B cell (primary cell): Measurements from ENCODE around the gene C15orf62. TPM values are rescaled to one million over a fixed set of nuclear protein-coding genes. Genes with fewer than 3 reads are reported as not detected.

Source experiments
- ATAC-seq: fragments of 200-7000 bp; cut with Tn5 transposase; one replicate; pipeline ENCODE4 v1.10.0; 2021; ENCODE audit warnings: low read depth, mild to moderate bottlenecking, moderate number of reproducible peaks, moderate library complexity
- CTCF ChIA-PET: fragments of 350-600 bp; sonication (Branson Sonifier 250); formaldehyde crosslinking; loops from one replicate; lab custom pipeline; 2021; ENCODE audit warnings: antibody characterized with exemption, inconsistent platforms; lab: Charles Lee
- POLR2A ChIA-PET: fragments of 350-600 bp; sonication (Branson Sonifier 250); formaldehyde crosslinking; loops from one replicate; lab custom pipeline; 2021; ENCODE audit warnings: antibody characterized with exemption; lab: Charles Lee
- DNase-seq: peaks from one replicate; pipeline ENCODE4 v3.0.0; 2013
- H2AFZ ChIP-seq: 2 replicates; pipeline ENCODE4 v1.6.1; 2012; ENCODE audit warnings: mild to moderate bottlenecking, low read depth, low read length; ENCODE audit not compliant: insufficient read depth, poor library complexity, severe bottlenecking
- H3K27ac ChIP-seq, 2 donors: 1 replicate in 1 of 2; 2 replicates in 1 of 2; pipeline ENCODE4 v1.5.1; 2012 to 2013; ENCODE audit warnings: low read length in 2 of 2, mild to moderate bottlenecking in 2 of 2, moderate library complexity in 1 of 2
- H3K27me3 ChIP-seq, 4 experiments: fragments of 200-600 bp in 1 of 4; sonication (generic) in 1 of 4; replicated peaks in 1 of 4; 1 replicate in 2 of 4; 2 replicates in 2 of 4; pipeline versions ENCODE4 v1.6.1 to v1.7.0; 2013 to 2016; ENCODE audit warnings: low read length in 3 of 4, mild to moderate bottlenecking in 2 of 4, mixed read lengths in 1 of 4, moderate library complexity in 1 of 4; ENCODE audit not compliant: insufficient read depth in 4 of 4, control insufficient read depth in 3 of 4; ENCODE audit errors: control extremely low read depth in 1 of 4
- H3K36me3 ChIP-seq, 2 experiments: replicated peaks in 1 of 2; 1 replicate in 1 of 2; 2 replicates in 1 of 2; pipeline versions ENCODE4 v1.6.1 to v1.7.1; 2013; ENCODE audit warnings: low read length in 1 of 2; ENCODE audit not compliant: insufficient read depth in 2 of 2, control insufficient read depth in 1 of 2; ENCODE audit errors: control extremely low read depth in 1 of 2, extremely low read depth in 1 of 2
- H3K4me1 ChIP-seq, 2 donors: fragments of 200-600 bp in 1 of 2; sonication (generic) in 1 of 2; 1 replicate in 1 of 2; 2 replicates in 1 of 2; pipeline versions ENCODE4 v1.5.1 to v1.6.1; 2013 to 2017; ENCODE audit warnings: low read length in 2 of 2; ENCODE audit not compliant: control insufficient read depth in 2 of 2, insufficient read depth in 2 of 2
- H3K4me2 ChIP-seq: replicated peaks from 2 replicates; pipeline ENCODE3; 2012; ENCODE audit warnings: mild to moderate bottlenecking, low read depth, low read length; ENCODE audit not compliant: poor library complexity, severe bottlenecking
- H3K4me3 ChIP-seq, 5 experiments: fragments of 200-600 bp in 1 of 5; sonication (generic) in 1 of 5; 1 replicate in 3 of 5; 2 replicates in 2 of 5; pipeline versions ENCODE4 v1.5.1 to v1.7.0; 2011 to 2016; ENCODE audit warnings: low read length in 4 of 5, mild to moderate bottlenecking in 4 of 5, low read depth in 2 of 5, control low read depth in 1 of 5, moderate library complexity in 1 of 5; ENCODE audit not compliant: insufficient read depth in 1 of 5; ENCODE audit errors: control extremely low read depth in 1 of 5, extremely low read depth in 1 of 5
- H3K79me2 ChIP-seq: fragments of 200-600 bp; sonication (generic); one replicate; pipeline ENCODE4 v1.6.0; 2016; ENCODE audit warnings: low read length; ENCODE audit not compliant: control insufficient read depth, insufficient read depth
- H3K9ac ChIP-seq: fragments of 200-600 bp; sonication (generic); 2 replicates; pipeline ENCODE4 v1.6.1; 2017; ENCODE audit warnings: mild to moderate bottlenecking, low read length, moderate library complexity
- H3K9me3 ChIP-seq, 3 donors: one replicate each; pipeline versions ENCODE4 v1.6.1 to v1.7.1; 2013; ENCODE audit warnings: low read length in 2 of 3; ENCODE audit not compliant: control insufficient read depth in 2 of 3, insufficient read depth in 1 of 3; ENCODE audit errors: control extremely low read depth in 1 of 3
- H4K20me1 ChIP-seq: 2 replicates; pipeline ENCODE4 v1.6.0; 2012; ENCODE audit warnings: mild to moderate bottlenecking, low read length; ENCODE audit not compliant: insufficient read depth, control insufficient read depth, poor library complexity, severe bottlenecking
- H3K27ac Mint-ChIP-seq: one replicate; pipeline ENCODE4 v1.8.0; 2021; ENCODE audit warnings: mixed read lengths
- H3K27me3 Mint-ChIP-seq: one replicate; pipeline ENCODE4 v1.8.0; 2021; ENCODE audit warnings: mixed read lengths
- H3K4me1 Mint-ChIP-seq: one replicate; pipeline ENCODE4 v1.8.0; 2021; ENCODE audit warnings: mixed read lengths
- H3K4me3 Mint-ChIP-seq: one replicate; pipeline ENCODE4 v1.8.0; 2021; ENCODE audit warnings: mixed read lengths
- H3K9me3 Mint-ChIP-seq: one replicate; pipeline ENCODE4 v1.8.0; 2022; ENCODE audit warnings: mixed read lengths; ENCODE audit not compliant: insufficient read depth
- CTCF ChIP-seq: fragments of 200-600 bp; IDR thresholded peaks from one replicate; pipeline ENCODE4 v1.8.0; 2022; ENCODE audit warnings: antibody characterized with exemption, mild to moderate bottlenecking
- EZH2 ChIP-seq: IDR thresholded peaks from 2 replicates; pipeline ENCODE4 v1.6.1; 2012; ENCODE audit warnings: borderline replicate concordance, low read depth, mild to moderate bottlenecking, moderate library complexity, low read length; ENCODE audit not compliant: insufficient read depth, poor library complexity, severe bottlenecking
- WGBS: methylation state at CpG from one replicate; pipeline ENCODE4 v1.1.5; 2013; ENCODE audit warnings: missing lambda C conversion rate; ENCODE audit not compliant: insufficient coverage; 5-methylcytosine and 5-hydroxymethylcytosine counted together
- intact Hi-C: fragments of 100-400 bp; cut with micrococcal nuclease; formaldehyde crosslinking; loops from one replicate; pipeline ENCODE4 v1.10.0; 2022
- polyA plus RNA-seq: library from polyadenylated mRNA; depleted of rRNA; stranded (reverse); fragments of >200 nt; gene quantifications from 2 replicates; pipeline ENCODE4 v1.2.3, GENCODE V29; 2012
- total RNA-seq, 2 donors: library from RNA; stranded (reverse); fragments of 120-200 nt in 1 of 2; gene quantifications; 1 replicate in 1 of 2; 2 replicates in 1 of 2; pipeline versions ENCODE4 v1.2.3 to v1.2.4, GENCODE V29; 2013 to 2022

The C15orf62 gene
- total and polyA plus RNA-seq, 2 donors (not counting 1 experiment from before 2014, with no cell fraction given), result 0.30 to 9.5 TPM

- Histone ChIP-seq H3K4me2 (no peak overlapping the region), H3K4me1 (no peaks in the 10 kb centered on the region), H3K9ac (no peak overlapping the region), H3K36me3 (no peaks in the 10 kb centered on the region), H3K9me3 (no peaks in the 10 kb centered on the region), H2AFZ (no peak overlapping the region), H4K20me1 (no peaks in the 10 kb centered on the region), H3K4me3 (no peak overlapping the region), H3K27me3 (no peaks in the 10 kb centered on the region), H3K27ac (no peak overlapping the region), H3K79me2 (no peaks in the 10 kb centered on the region)
- Mint-ChIP-seq H3K27me3 (no peaks in the 10 kb centered on the region), H3K27ac (no peak overlapping the region), H3K9me3 (no peaks in the 10 kb centered on the region), H3K4me1 (no peaks in the 10 kb centered on the region), H3K4me3 (no peak overlapping the region)
- no CpG with 5 or more reads among the region's 1 CpG for WGBS
- no peak for TF ChIP-seq EZH2
- TF ChIP-seq CTCF, result no peak
- no peak for ATAC-seq
- no peak for DNase-seq
- ChIA-PET POLR2A (no interaction called here), CTCF (no interaction called here)
- intact Hi-C loops, result no loop called here
These were observed 48.1 kb upstream of the C15orf62 start for GRCh38 chr15:40721701-40722100.

- no peaks in the 10 kb centered on the region for H3K27me3 ChIP-seq
- Mint-ChIP-seq H3K4me1 (no peaks in the 10 kb centered on the region), H3K27ac (no peak overlapping the region), H3K4me3 (no peak overlapping the region), H3K27me3 (no peaks in the 10 kb centered on the region), H3K9me3 (no peaks in the 10 kb centered on the region)
- ChIA-PET CTCF (interaction anchor here (0.7 kb wide), 2 partner anchors 118 to 170 kb away, joined by 3 read pairs; no protein-coding TSS in a partner anchor), POLR2A (no interaction called here)
- no peak for ATAC-seq
- no peak for DNase-seq
- intact Hi-C loops, result no loop called here
- H3K4me2 ChIP-seq, result no peak overlapping the region
- no peak overlapping the region for H3K9ac ChIP-seq
- H4K20me1 ChIP-seq, result no peaks in the 10 kb centered on the region
- H3K9me3 ChIP-seq, result no peaks in the 10 kb centered on the region
- TF ChIP-seq EZH2 (no peak), CTCF (no peak)
- no peaks in the 10 kb centered on the region for H3K4me1 ChIP-seq
- WGBS, result 100% methylated on average over 1 of the region's 4 CpGs
- H3K36me3 ChIP-seq, result no peaks in the 10 kb centered on the region
- no peak overlapping the region for H3K27ac ChIP-seq
- no peaks in the 10 kb centered on the region for H3K79me2 ChIP-seq
- H3K4me3 ChIP-seq, result no peak overlapping the region
- H2AFZ ChIP-seq, result no peak overlapping the region
These were observed 47.4 kb upstream of the C15orf62 start for GRCh38 chr15:40722354-40722753.
